HCT116 (cell line): ENCODE data around the gene SLC11A1. TPM values are rescaled to one million over a fixed set of nuclear protein-coding genes. Genes with fewer than 3 reads are reported as not detected.

Experiments
- ATAC-seq: fragments of 200-7000 bp; cut with Tn5 transposase; 2 replicates; pipeline ENCODE4 v1.9.1; 2020; ENCODE audit warnings: mild to moderate bottlenecking, moderate library complexity
- BruUV-seq: library from RNA; stranded (reverse); fragments of 400-500 nt; replicated peaks from 2 replicates; lab custom pipeline; 2021; lab: Mats Ljungman, UMichigan
- CTCF ChIA-PET: fragments of 300-600 bp; sonication (Branson Sonifier 250); formaldehyde crosslinking; loops from one replicate; lab custom pipeline; 2021; ENCODE audit warnings: antibody characterized with exemption; lab: Charles Lee
- POLR2A ChIA-PET: fragments of 300-600, 350-600 bp; sonication (Branson Sonifier 250); formaldehyde crosslinking; loops from one replicate; lab custom pipeline; 2021; ENCODE audit warnings: antibody characterized with exemption; lab: Charles Lee
- RAD21 ChIA-PET, 2 experiments: fragments of 300-600 bp; sonication (Branson Sonifier 250); formaldehyde crosslinking; loops; one replicate each; lab custom pipeline; 2023; ENCODE audit warnings: low total read pairs in 2 of 2; ENCODE audit not compliant: uncharacterized antibody in 2 of 2, unreplicated experiment in 2 of 2, low non-redundant PET in 1 of 2; lab: Charles Lee
- DNase-seq: peaks from one replicate; pipeline ENCODE4 v3.0.0-alpha.2; 2010; ENCODE audit warnings: low read depth, low spot score
- H2AFZ ChIP-seq: fragments of 200-600 bp; shearing (Covaris generic), sonication (generic); 2 replicates; pipeline ENCODE4 v1.6.1; 2017; ENCODE audit warnings: low read depth, mixed run types, mixed read lengths, antibody characterized with exemption, low read length; ENCODE audit not compliant: poor library complexity, severe bottlenecking
- H3K27ac ChIP-seq: 2 replicates; pipeline ENCODE4 v1.5.1; 2012; ENCODE audit warnings: low read depth, low read length
- H3K27me3 ChIP-seq: fragments of 200-600 bp; sonication (generic); 2 replicates; pipeline ENCODE4 v1.6.1; 2016; ENCODE audit warnings: mixed run types, low read length, mixed read lengths; ENCODE audit not compliant: insufficient read depth
- H3K36me3 ChIP-seq, 2 experiments: fragments of 200-500 bp in 1 of 2; fragments of 200-600 bp in 1 of 2; sonication (Bioruptor generic) in 1 of 2; sonication (generic) in 1 of 2; 2 replicates each; pipeline versions ENCODE4 v1.5.1 to v1.6.1; 2014 to 2016; ENCODE audit warnings: low read length in 2 of 2, inconsistent platforms in 1 of 2, mixed read lengths in 1 of 2, mixed run types in 1 of 2; ENCODE audit not compliant: insufficient read depth in 2 of 2, control insufficient read depth in 1 of 2
- H3K4me1 ChIP-seq, 2 experiments: fragments of 200-600 bp in 1 of 2; sonication (generic) in 1 of 2; 2 replicates each; pipeline versions ENCODE4 v1.5.1 to v1.6.1; 2012 to 2017; ENCODE audit warnings: low read length in 2 of 2, inconsistent platforms in 1 of 2, mild to moderate bottlenecking in 1 of 2, mixed read lengths in 1 of 2, mixed run types in 1 of 2, moderate library complexity in 1 of 2; ENCODE audit not compliant: insufficient read depth in 2 of 2, control insufficient read depth in 1 of 2
- H3K4me2 ChIP-seq: fragments of 200-600 bp; sonication (generic); 2 replicates; pipeline ENCODE4 v1.6.1; 2017; ENCODE audit warnings: mixed run types, low read length, mixed read lengths
- H3K4me3 ChIP-seq, 2 experiments: fragments of 200-600 bp in 1 of 2; sonication (generic) in 1 of 2; replicated peaks in 1 of 2; 2 replicates each; pipeline ENCODE4 v1.5.1; 2011 to 2016; ENCODE audit warnings: low read length in 2 of 2, control low read depth in 1 of 2, low read depth in 1 of 2, mild to moderate bottlenecking in 1 of 2, mixed read lengths in 1 of 2, mixed run types in 1 of 2
- H3K79me2 ChIP-seq: fragments of 200-600 bp; sonication (generic); 2 replicates; pipeline ENCODE4 v1.6.1; 2017; ENCODE audit warnings: mild to moderate bottlenecking, mixed run types, low read length, moderate library complexity, mixed read lengths; ENCODE audit not compliant: insufficient read depth
- H3K9ac ChIP-seq: fragments of 200-600 bp; sonication (generic); 2 replicates; pipeline ENCODE4 v1.6.1; 2016; ENCODE audit warnings: low read length, mixed read lengths
- H3K9me2 ChIP-seq: fragments of 200-600 bp; sonication (generic), shearing (Covaris generic); 2 replicates; pipeline ENCODE4 v1.6.1; 2017; ENCODE audit warnings: mixed run types, mild to moderate bottlenecking, moderate library complexity; ENCODE audit not compliant: insufficient read depth
- H3K9me3 ChIP-seq, 2 experiments: fragments of 200-500 bp in 1 of 2; fragments of 200-600 bp in 1 of 2; sonication (Bioruptor generic) in 1 of 2; sonication (generic) in 1 of 2; 2 replicates each; pipeline ENCODE4 v1.6.1; 2014 to 2017; ENCODE audit warnings: low read length in 2 of 2, mixed read lengths in 2 of 2, inconsistent platforms in 1 of 2, low read depth in 1 of 2, mild to moderate bottlenecking in 1 of 2, mixed run types in 1 of 2, moderate library complexity in 1 of 2; ENCODE audit not compliant: control insufficient read depth in 1 of 2, insufficient read depth in 1 of 2
- H4K20me1 ChIP-seq: fragments of 200-600 bp; sonication (generic), shearing (Covaris generic); 2 replicates; pipeline ENCODE4 v1.6.1; 2017; ENCODE audit warnings: mixed run types, mild to moderate bottlenecking, moderate library complexity; ENCODE audit not compliant: insufficient read depth
- FOSL1 ChIP-seq: IDR thresholded peaks from 2 replicates; pipeline ENCODE4 v1.6.1; 2012; ENCODE audit warnings: low read depth
- JUND ChIP-seq: IDR thresholded peaks from 2 replicates; pipeline ENCODE4 v1.6.1; 2012
- POLR2AphosphoS5 ChIP-seq: IDR thresholded peaks from 2 replicates; pipeline ENCODE4 v1.6.1; 2011; ENCODE audit warnings: mild to moderate bottlenecking, low read depth, low read length, moderate library complexity
- SIN3A ChIP-seq: IDR thresholded peaks from 2 replicates; pipeline ENCODE4 v1.6.1; 2012; ENCODE audit warnings: low read depth
- SP1 ChIP-seq: IDR thresholded peaks from 2 replicates; pipeline ENCODE4 v1.6.1; 2012; ENCODE audit warnings: low read depth
- SRF ChIP-seq: IDR thresholded peaks from 2 replicates; pipeline ENCODE4 v1.6.1; 2012; ENCODE audit warnings: low read depth
- TCF7L2 ChIP-seq: IDR thresholded peaks from 2 replicates; pipeline ENCODE4 v1.7.0; 2011; ENCODE audit warnings: borderline replicate concordance, inconsistent platforms; ENCODE audit not compliant: insufficient read depth, insufficient read length; ENCODE audit errors: extremely low read depth
- intact Hi-C: fragments of 100-400 bp; cut with micrococcal nuclease; formaldehyde crosslinking; loops from 2 replicates; pipeline ENCODE4 v1.10.0; 2022
- total RNA-seq: library from RNA; stranded (reverse); gene quantifications from one replicate; pipeline ENCODE4 v1.2.1, GENCODE V29; 2021; ENCODE audit not compliant: unreplicated experiment
- TF ChIP-seq, protein P1 (sequence below): IDR thresholded peaks from 2 replicates; pipeline ENCODE4 v1.6.1; 2012; ENCODE audit warnings: low read depth
- TF ChIP-seq, protein P2 (sequence below), 3 experiments: fragments of 200-600 bp in 1 of 3; sonication (generic) in 1 of 3; IDR thresholded peaks in 2 of 3; conservative IDR thresholded peaks in 1 of 3; 2 replicates each; pipeline ENCODE4 v1.5.1; 2012 to 2017; ENCODE audit warnings: low read depth in 2 of 3, low read length in 2 of 3, antibody characterized with exemption in 1 of 3, borderline replicate concordance in 1 of 3, control low read depth in 1 of 3, mild to moderate bottlenecking in 1 of 3, mixed read lengths in 1 of 3, mixed run types in 1 of 3, moderate library complexity in 1 of 3; ENCODE audit not compliant: insufficient read depth in 1 of 3
- TF ChIP-seq, protein P3 (sequence below): IDR thresholded peaks from 2 replicates; pipeline ENCODE4 v1.6.1; 2012
- TF ChIP-seq, protein P4 (sequence below): IDR thresholded peaks from 2 replicates; pipeline ENCODE4 v1.6.1; 2011; ENCODE audit warnings: mild to moderate bottlenecking, low read length, moderate library complexity; ENCODE audit not compliant: insufficient replicate concordance; ENCODE audit errors: extremely low read depth

Gene SLC11A1
- total RNA-seq, 1 experiment from 2014 or later, result 0.42 TPM

DNA sequence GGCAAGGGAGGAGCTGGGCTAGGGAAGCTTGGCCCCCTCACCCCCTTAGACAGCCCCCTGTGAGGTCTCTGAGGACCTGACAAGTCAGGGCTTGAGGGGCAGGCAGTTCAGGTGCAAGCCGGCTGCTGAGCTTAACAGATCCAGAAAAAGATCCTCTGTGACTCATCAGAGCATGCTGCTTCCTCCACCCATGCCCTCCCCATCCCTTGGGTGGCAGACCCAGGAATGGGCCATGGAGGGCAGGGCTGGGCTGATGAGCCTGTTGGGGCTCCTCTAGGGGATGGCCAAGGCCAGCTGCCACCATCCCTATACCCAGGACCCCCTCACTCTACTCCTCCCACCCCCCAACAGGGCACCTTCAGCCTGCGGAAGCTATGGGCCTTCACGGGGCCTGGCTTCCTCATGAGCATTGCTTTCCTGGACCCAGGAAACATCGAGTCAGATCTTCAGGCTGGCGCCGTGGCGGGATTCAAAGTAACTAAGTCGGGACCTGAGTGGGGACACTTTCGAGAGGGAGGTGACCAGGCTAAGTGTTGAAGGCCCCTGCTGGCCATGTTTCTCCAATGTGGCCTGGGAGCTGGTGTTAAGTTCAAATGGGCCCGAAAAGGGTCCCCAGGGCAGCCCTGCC, 1.9 kb downstream of the SLC11A1 start:
- RAD21 ChIA-PET, result no interaction called here
- intact Hi-C loops, result no loop called here
- Histone ChIP-seq H3K4me2 (peak overlapping the region; percentile 45), H3K4me1 (peaks cover 0 to 8% of the 10 kb centered on the region in 2 experiments; a peak in 2 of 4 replicates), H4K20me1 (no peaks in the 10 kb centered on the region), H3K27ac (no peak overlapping the region), H3K4me3 (no peak overlapping the region), H3K27me3 (no peaks in the 10 kb centered on the region), H2AFZ (no peak overlapping the region), H3K36me3 (no peaks in the 10 kb centered on the region), H3K9ac (no peak overlapping the region), H3K9me3 (no peaks in the 10 kb centered on the region), H3K79me2 (no peaks in the 10 kb centered on the region), H3K9me2 (no peaks in the 10 kb centered on the region)
- TF ChIP-seq, protein P1, sequence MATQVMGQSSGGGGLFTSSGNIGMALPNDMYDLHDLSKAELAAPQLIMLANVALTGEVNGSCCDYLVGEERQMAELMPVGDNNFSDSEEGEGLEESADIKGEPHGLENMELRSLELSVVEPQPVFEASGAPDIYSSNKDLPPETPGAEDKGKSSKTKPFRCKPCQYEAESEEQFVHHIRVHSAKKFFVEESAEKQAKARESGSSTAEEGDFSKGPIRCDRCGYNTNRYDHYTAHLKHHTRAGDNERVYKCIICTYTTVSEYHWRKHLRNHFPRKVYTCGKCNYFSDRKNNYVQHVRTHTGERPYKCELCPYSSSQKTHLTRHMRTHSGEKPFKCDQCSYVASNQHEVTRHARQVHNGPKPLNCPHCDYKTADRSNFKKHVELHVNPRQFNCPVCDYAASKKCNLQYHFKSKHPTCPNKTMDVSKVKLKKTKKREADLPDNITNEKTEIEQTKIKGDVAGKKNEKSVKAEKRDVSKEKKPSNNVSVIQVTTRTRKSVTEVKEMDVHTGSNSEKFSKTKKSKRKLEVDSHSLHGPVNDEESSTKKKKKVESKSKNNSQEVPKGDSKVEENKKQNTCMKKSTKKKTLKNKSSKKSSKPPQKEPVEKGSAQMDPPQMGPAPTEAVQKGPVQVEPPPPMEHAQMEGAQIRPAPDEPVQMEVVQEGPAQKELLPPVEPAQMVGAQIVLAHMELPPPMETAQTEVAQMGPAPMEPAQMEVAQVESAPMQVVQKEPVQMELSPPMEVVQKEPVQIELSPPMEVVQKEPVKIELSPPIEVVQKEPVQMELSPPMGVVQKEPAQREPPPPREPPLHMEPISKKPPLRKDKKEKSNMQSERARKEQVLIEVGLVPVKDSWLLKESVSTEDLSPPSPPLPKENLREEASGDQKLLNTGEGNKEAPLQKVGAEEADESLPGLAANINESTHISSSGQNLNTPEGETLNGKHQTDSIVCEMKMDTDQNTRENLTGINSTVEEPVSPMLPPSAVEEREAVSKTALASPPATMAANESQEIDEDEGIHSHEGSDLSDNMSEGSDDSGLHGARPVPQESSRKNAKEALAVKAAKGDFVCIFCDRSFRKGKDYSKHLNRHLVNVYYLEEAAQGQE, result no peak
- TF ChIP-seq FOSL1 (peak; percentile 32; the same call in 1 of the 2 replicates), SRF (no peak)
- no peak for DNase-seq
- ATAC-seq, result peak; percentile 67
- CTCF ChIA-PET, result interaction anchor here (0.8 to 0.9 kb wide), 2 partner anchors 12 to 28 kb away, joined by 3 to 5 read pairs; partner anchors contain the start of gene CATIP
- no TSS peak for BruUV-seq
- POLR2A ChIA-PET, result no interaction called here

DNA sequence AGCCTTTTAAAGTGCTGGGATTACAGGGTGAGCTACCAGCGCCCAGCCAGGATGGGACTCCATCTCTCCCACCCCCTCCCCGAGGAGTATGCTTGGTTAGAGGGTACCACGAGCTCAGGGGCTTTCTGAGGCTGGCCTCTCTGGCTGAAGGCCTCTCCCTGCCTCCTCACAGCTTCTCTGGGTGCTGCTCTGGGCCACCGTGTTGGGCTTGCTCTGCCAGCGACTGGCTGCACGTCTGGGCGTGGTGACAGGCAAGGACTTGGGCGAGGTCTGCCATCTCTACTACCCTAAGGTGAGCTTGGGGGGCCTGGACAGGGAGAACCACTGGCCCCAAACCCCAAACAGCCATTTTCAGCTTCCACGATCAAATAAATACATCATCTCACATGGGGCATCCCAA, 2.9 kb downstream of the SLC11A1 start:
- ATAC-seq (no peak), DNase-seq (no peak)
- Histone ChIP-seq H3K27ac (no peak overlapping the region), H3K4me1 (peaks cover 0 to 8% of the 10 kb centered on the region in 2 experiments; a peak in 2 of 4 replicates), H3K9ac (no peak overlapping the region), H3K4me2 (no peak overlapping the region), H3K9me2 (no peaks in the 10 kb centered on the region), H3K36me3 (no peaks in the 10 kb centered on the region), H2AFZ (no peak overlapping the region), H3K79me2 (no peaks in the 10 kb centered on the region), H3K4me3 (no peak overlapping the region), H3K9me3 (no peaks in the 10 kb centered on the region), H4K20me1 (no peaks in the 10 kb centered on the region), H3K27me3 (no peaks in the 10 kb centered on the region)
- ChIA-PET POLR2A (no interaction called here), RAD21 (no interaction called here), CTCF (no interaction called here)
- intact Hi-C loops, result no loop called here
- no TSS peak for BruUV-seq
- TF ChIP-seq SIN3A (no peak), JUND (no peak), SP1 (no peak), TCF7L2 (no peak), POLR2AphosphoS5 (no peak)
- TF ChIP-seq, protein P2, sequence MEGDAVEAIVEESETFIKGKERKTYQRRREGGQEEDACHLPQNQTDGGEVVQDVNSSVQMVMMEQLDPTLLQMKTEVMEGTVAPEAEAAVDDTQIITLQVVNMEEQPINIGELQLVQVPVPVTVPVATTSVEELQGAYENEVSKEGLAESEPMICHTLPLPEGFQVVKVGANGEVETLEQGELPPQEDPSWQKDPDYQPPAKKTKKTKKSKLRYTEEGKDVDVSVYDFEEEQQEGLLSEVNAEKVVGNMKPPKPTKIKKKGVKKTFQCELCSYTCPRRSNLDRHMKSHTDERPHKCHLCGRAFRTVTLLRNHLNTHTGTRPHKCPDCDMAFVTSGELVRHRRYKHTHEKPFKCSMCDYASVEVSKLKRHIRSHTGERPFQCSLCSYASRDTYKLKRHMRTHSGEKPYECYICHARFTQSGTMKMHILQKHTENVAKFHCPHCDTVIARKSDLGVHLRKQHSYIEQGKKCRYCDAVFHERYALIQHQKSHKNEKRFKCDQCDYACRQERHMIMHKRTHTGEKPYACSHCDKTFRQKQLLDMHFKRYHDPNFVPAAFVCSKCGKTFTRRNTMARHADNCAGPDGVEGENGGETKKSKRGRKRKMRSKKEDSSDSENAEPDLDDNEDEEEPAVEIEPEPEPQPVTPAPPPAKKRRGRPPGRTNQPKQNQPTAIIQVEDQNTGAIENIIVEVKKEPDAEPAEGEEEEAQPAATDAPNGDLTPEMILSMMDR (IDR thresholded peaks at IDR 0.05 in 2 of 3, conservative IDR thresholded peaks at IDR 0.05 in 1 of 3; ENCODE audit: borderline replicate concordance in 1 of 3, insufficient read depth in 1 of 3, low read depth in 2 of 3, low read length in 2 of 3), result no peak
- TF ChIP-seq, protein P3, sequence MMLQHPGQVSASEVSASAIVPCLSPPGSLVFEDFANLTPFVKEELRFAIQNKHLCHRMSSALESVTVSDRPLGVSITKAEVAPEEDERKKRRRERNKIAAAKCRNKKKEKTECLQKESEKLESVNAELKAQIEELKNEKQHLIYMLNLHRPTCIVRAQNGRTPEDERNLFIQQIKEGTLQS, result no peak
- TF ChIP-seq, protein P4, sequence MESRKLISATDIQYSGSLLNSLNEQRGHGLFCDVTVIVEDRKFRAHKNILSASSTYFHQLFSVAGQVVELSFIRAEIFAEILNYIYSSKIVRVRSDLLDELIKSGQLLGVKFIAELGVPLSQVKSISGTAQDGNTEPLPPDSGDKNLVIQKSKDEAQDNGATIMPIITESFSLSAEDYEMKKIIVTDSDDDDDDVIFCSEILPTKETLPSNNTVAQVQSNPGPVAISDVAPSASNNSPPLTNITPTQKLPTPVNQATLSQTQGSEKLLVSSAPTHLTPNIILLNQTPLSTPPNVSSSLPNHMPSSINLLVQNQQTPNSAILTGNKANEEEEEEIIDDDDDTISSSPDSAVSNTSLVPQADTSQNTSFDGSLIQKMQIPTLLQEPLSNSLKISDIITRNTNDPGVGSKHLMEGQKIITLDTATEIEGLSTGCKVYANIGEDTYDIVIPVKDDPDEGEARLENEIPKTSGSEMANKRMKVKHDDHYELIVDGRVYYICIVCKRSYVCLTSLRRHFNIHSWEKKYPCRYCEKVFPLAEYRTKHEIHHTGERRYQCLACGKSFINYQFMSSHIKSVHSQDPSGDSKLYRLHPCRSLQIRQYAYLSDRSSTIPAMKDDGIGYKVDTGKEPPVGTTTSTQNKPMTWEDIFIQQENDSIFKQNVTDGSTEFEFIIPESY, result no peak
